Islet precursor cell (in vitro differentiated cells): ENCODE measurements around the gene FAM234A.

Source experiments
- DNase-seq: peaks from one replicate; pipeline ENCODE4 v3.0.0-alpha.2; 2018

FAM234A gene

GRCh38 chr16:283033-283805 is 48.6 kb downstream of the FAM234A start, which contains the start of gene PDIA2:
Gene PDIA2 (plus strand): TSS chr16:283164. CDS start chr16:283170, 6 bp downstream.
- DNase-seq = no peak

GRCh38 chr16:284204-285120 is 49.8 kb downstream of the FAM234A start:
- DNase-seq = no peak

- DNase-seq = no peak
These were observed 50.8 kb downstream of the FAM234A start for GRCh38 chr16:285146-286055.

GRCh38 chr16:286491-287297 is 52.1 kb downstream of the FAM234A start:
- no peak for DNase-seq

GRCh38 chr16:287298-287811 is 52.7 kb downstream of the FAM234A start:
- DNase-seq = no peak

- DNase-seq = no peak
These were observed 53.6 kb downstream of the FAM234A start for GRCh38 chr16:287981-288920.

GRCh38 chr16:289395-289997 is 54.9 kb downstream of the FAM234A start:
- DNase-seq = no peak

GRCh38 chr16:290015-290680 is 55.5 kb downstream of the FAM234A start:
- DNase-seq = no peak

- no peak for DNase-seq
These were observed 56.2 kb downstream of the FAM234A start for GRCh38 chr16:290681-291405.

GRCh38 chr16:291539-291938 is 56.9 kb downstream of the FAM234A start:
- no peak for DNase-seq

GRCh38 chr16:293043-293775 is 58.6 kb downstream of the FAM234A start:
- DNase-seq = no peak

GRCh38 chr16:296276-296675 is 61.7 kb downstream of the FAM234A start:
- DNase-seq = no peak

- no peak for DNase-seq
These were observed 62.3 kb downstream of the FAM234A start for GRCh38 chr16:296806-297510.

GRCh38 chr16:297832-298231 is 63.2 kb downstream of the FAM234A start:
- no peak for DNase-seq

GRCh38 chr16:301235-301634 is 66.6 kb downstream of the FAM234A start:
- no peak for DNase-seq

- DNase-seq = no peak
These were observed 67.3 kb downstream of the FAM234A start for GRCh38 chr16:301950-302349.

GRCh38 chr16:303760-304505 is 69.3 kb downstream of the FAM234A start:
- no peak for DNase-seq
